CD14-positive monocyte (primary cell): ENCODE measurements around the gene CD276. TPM values are rescaled to one million over a fixed set of nuclear protein-coding genes. Genes with fewer than 3 reads are reported as not detected.

Experiments
- DNase-seq, 3 donors: peaks; one replicate each; pipeline ENCODE4 v3.0.0-alpha.2; 2011 to 2022
- H2AFZ ChIP-seq: 2 replicates; pipeline ENCODE4 v1.6.0; 2012; ENCODE audit warnings: mild to moderate bottlenecking, low read depth, low read length, inconsistent platforms; ENCODE audit not compliant: insufficient read depth, poor library complexity, severe bottlenecking
- H3K27ac ChIP-seq, 2 donors: 1 replicate in 1 of 2; 2 replicates in 1 of 2; pipeline ENCODE4 v1.5.1; 2012 to 2013; ENCODE audit warnings: low read length in 2 of 2, control low read depth in 1 of 2, inconsistent platforms in 1 of 2, low read depth in 1 of 2, mild to moderate bottlenecking in 1 of 2
- H3K27me3 ChIP-seq, 2 donors: one replicate each; pipeline versions ENCODE4 v1.6.0 to v1.6.1; 2011 to 2013; ENCODE audit warnings: low read length in 2 of 2; ENCODE audit not compliant: control insufficient read depth in 2 of 2, insufficient read depth in 2 of 2
- H3K36me3 ChIP-seq, 2 donors: replicated peaks in 1 of 2; 1 replicate in 1 of 2; 2 replicates in 1 of 2; pipeline versions ENCODE4 v1.5.1 to v1.6.1; 2012 to 2013; ENCODE audit warnings: low read length in 2 of 2, control low read depth in 1 of 2, inconsistent platforms in 1 of 2, mild to moderate bottlenecking in 1 of 2; ENCODE audit not compliant: insufficient read depth in 2 of 2, control insufficient read depth in 1 of 2
- H3K4me1 ChIP-seq, 2 donors: 1 replicate in 1 of 2; 2 replicates in 1 of 2; pipeline versions ENCODE4 v1.5.1 to v1.6.1; 2012 to 2013; ENCODE audit warnings: low read length in 2 of 2, control low read depth in 1 of 2, inconsistent platforms in 1 of 2, mild to moderate bottlenecking in 1 of 2, moderate library complexity in 1 of 2; ENCODE audit not compliant: insufficient read depth in 2 of 2, control insufficient read depth in 1 of 2
- H3K4me2 ChIP-seq: replicated peaks from 2 replicates; pipeline ENCODE3; 2012; ENCODE audit warnings: low read length, moderate library complexity, mild to moderate bottlenecking; ENCODE audit not compliant: poor library complexity, severe bottlenecking; ENCODE audit errors: extremely low read depth
- H3K4me3 ChIP-seq, 3 experiments: fragments of 200-600 bp in 1 of 3; sonication (generic) in 1 of 3; replicated peaks in 1 of 3; 1 replicate in 2 of 3; 2 replicates in 1 of 3; pipeline ENCODE4 v1.5.1; 2011 to 2013; ENCODE audit warnings: low read length in 3 of 3, mild to moderate bottlenecking in 3 of 3, control low read depth in 2 of 3, low read depth in 2 of 3, inconsistent platforms in 1 of 3, moderate library complexity in 1 of 3
- H3K79me2 ChIP-seq: 2 replicates; pipeline ENCODE4 v1.6.0; 2012; ENCODE audit warnings: mild to moderate bottlenecking, control low read depth, inconsistent platforms, low read length, moderate library complexity; ENCODE audit not compliant: insufficient read depth
- H3K9ac ChIP-seq: 2 replicates; pipeline ENCODE4 v1.6.0; 2017; ENCODE audit warnings: low read length, mild to moderate bottlenecking; ENCODE audit not compliant: insufficient read depth, poor library complexity, severe bottlenecking
- H3K9me3 ChIP-seq, 2 donors: replicated peaks in 1 of 2; 1 replicate in 1 of 2; 2 replicates in 1 of 2; pipeline versions ENCODE4 v1.5.1 to v1.6.1; 2012 to 2013; ENCODE audit warnings: low read length in 2 of 2, control low read depth in 1 of 2; ENCODE audit not compliant: control insufficient read depth in 1 of 2, insufficient read depth in 1 of 2
- H4K20me1 ChIP-seq: 2 replicates; pipeline ENCODE4 v1.6.0; 2012; ENCODE audit warnings: mild to moderate bottlenecking, low read length, control low read depth, moderate library complexity; ENCODE audit not compliant: insufficient read depth
- H3K27ac Mint-ChIP-seq, 7 donors: one replicate each; pipeline ENCODE4 v1.8.0; 2020; ENCODE audit warnings: mild to moderate bottlenecking in 7 of 7, mixed read lengths in 7 of 7, moderate library complexity in 6 of 7, inconsistent platforms in 2 of 7
- H3K27me3 Mint-ChIP-seq, 3 donors: one replicate each; pipeline ENCODE4 v1.8.0; 2021 to 2022; ENCODE audit warnings: low read depth in 3 of 3, mild to moderate bottlenecking in 3 of 3, mixed read lengths in 3 of 3, moderate library complexity in 3 of 3, inconsistent platforms in 1 of 3
- H3K36me3 Mint-ChIP-seq, 2 donors: one replicate each; pipeline ENCODE4 v1.8.0; 2020; ENCODE audit warnings: mixed read lengths in 2 of 2, inconsistent platforms in 1 of 2, mild to moderate bottlenecking in 1 of 2
- H3K4me1 Mint-ChIP-seq: one replicate; pipeline ENCODE4 v1.8.0; 2020; ENCODE audit warnings: mild to moderate bottlenecking, mixed read lengths
- H3K4me3 Mint-ChIP-seq, 2 donors: one replicate each; pipeline ENCODE4 v1.8.0; 2020; ENCODE audit warnings: mild to moderate bottlenecking in 2 of 2, mixed read lengths in 2 of 2, moderate library complexity in 1 of 2
- H3K9me3 Mint-ChIP-seq, 7 donors: one replicate each; pipeline ENCODE4 v1.8.0; 2020 to 2022; ENCODE audit warnings: mixed read lengths in 7 of 7, mild to moderate bottlenecking in 6 of 7, moderate library complexity in 6 of 7, inconsistent platforms in 2 of 7
- WGBS: methylation state at CpG from one replicate; pipeline ENCODE4 v1.1.5; 2013; ENCODE audit warnings: missing lambda C conversion rate; ENCODE audit not compliant: insufficient coverage; 5-methylcytosine and 5-hydroxymethylcytosine counted together
- intact Hi-C, 2 donors: fragments of 100-400 bp; cut with micrococcal nuclease; formaldehyde crosslinking; loops; one replicate each; pipeline versions ENCODE4 v1.15.0 to v1.15.1; 2023
- polyA plus RNA-seq, 3 donors: library from polyadenylated mRNA; depleted of rRNA in 1 of 3; unstranded in 2 of 3; stranded (reverse) in 1 of 3; fragments of 300-500 nt in 2 of 3; fragments of >200 nt in 1 of 3; fragmentation: Illumina TruSeq in 2 of 3; gene quantifications; 1 replicate in 2 of 3; 2 replicates in 1 of 3; pipeline ENCODE4 v1.2.3, GENCODE V29; 2012 to 2021
- TF ChIP-seq, protein P1 (sequence below): fragments of 200-600 bp; IDR thresholded peaks from one replicate; pipeline ENCODE4 v1.8.0; 2022; ENCODE audit warnings: antibody characterized with exemption, mild to moderate bottlenecking

Gene CD276
- polyA plus RNA-seq, 3 donors: 0.52 to 0.72 (median 0.64) TPM

DNA sequence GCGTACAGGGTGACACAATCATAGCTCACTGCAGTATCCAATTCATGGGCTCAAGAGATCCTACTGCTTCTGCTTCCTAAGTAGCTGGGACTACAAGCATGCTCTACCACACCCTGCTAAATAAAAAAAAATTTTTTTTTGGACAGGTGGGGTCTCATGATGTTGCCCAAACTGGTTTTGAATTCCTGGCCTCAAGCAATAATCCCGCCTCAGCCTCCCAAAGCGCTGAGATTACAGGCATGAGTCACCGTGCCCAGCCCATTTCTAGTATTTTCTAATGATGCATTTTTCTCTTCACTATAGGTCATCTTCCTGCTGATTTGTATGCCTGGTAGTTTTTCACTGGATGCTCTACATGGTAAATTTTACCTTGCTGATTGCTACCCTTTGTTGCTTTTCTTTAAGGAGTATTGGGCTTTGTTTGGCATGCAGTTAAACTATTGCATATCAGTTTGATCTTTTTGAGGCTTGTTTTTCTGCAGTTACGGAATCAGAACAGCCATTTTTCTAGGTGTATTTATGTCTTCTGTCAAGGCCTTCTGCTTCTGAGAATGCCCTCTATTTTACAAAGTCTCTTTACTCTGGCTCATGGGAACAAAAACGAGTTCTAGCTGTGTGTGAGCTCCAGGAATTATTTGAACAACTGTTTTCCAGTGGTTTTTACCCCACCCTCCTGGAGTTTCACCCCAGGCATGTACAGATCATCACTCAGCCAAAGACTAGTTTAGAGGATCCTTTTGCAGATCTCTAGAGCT is 36.7 kb upstream of the CD276 start:
- Mint-ChIP-seq H3K27me3 (peaks cover 0 to 3% (median 0%) of the 10 kb centered on the region in 3 donors), H3K27ac (peak overlapping the region in 2 of 7 donors; percentile 13 to 41), H3K9me3 (no peaks in the 10 kb centered on the region), H3K4me3 (no peak overlapping the region), H3K36me3 (no peaks in the 10 kb centered on the region), H3K4me1 (peaks cover 22% of the 10 kb centered on the region)
- no peak overlapping the region for H3K4me2 ChIP-seq
- H3K79me2 ChIP-seq: no peaks in the 10 kb centered on the region
- no peaks in the 10 kb centered on the region for H4K20me1 ChIP-seq
- no peaks in the 10 kb centered on the region for H3K36me3 ChIP-seq
- H3K9me3 ChIP-seq: no peaks in the 10 kb centered on the region
- no peak overlapping the region for H3K27ac ChIP-seq
- H3K27me3 ChIP-seq: no peaks in the 10 kb centered on the region
- H3K4me1 ChIP-seq: peaks cover 16 to 20% of the 10 kb centered on the region in 2 donors
- no peak overlapping the region for H2AFZ ChIP-seq
- H3K4me3 ChIP-seq: no peak overlapping the region
- WGBS: 96% methylated on average over 3 of the region's 6 CpGs
- TF ChIP-seq, protein P1, sequence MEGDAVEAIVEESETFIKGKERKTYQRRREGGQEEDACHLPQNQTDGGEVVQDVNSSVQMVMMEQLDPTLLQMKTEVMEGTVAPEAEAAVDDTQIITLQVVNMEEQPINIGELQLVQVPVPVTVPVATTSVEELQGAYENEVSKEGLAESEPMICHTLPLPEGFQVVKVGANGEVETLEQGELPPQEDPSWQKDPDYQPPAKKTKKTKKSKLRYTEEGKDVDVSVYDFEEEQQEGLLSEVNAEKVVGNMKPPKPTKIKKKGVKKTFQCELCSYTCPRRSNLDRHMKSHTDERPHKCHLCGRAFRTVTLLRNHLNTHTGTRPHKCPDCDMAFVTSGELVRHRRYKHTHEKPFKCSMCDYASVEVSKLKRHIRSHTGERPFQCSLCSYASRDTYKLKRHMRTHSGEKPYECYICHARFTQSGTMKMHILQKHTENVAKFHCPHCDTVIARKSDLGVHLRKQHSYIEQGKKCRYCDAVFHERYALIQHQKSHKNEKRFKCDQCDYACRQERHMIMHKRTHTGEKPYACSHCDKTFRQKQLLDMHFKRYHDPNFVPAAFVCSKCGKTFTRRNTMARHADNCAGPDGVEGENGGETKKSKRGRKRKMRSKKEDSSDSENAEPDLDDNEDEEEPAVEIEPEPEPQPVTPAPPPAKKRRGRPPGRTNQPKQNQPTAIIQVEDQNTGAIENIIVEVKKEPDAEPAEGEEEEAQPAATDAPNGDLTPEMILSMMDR: no peak
- no peak for DNase-seq
- no peak overlapping the region for H3K9ac ChIP-seq
- intact Hi-C loops: no loop called here

DNA sequence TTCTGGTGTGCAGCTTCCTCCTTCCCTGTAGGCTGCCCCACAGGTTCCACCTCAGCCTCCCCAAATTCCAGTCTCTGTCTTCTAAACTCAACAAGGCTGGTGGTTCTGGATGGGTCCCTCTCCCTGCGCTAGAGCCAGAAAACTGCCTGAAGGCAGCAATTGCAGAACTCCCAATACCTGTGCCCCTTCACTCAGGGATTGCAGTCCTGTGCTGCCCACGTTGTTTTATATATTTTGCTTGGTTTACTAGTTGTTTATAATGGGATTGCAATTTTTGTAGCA is 36.2 kb upstream of the CD276 start:
- Histone ChIP-seq H4K20me1 (no peaks in the 10 kb centered on the region), H3K9ac (no peak overlapping the region), H3K4me2 (no peak overlapping the region), H3K27me3 (no peaks in the 10 kb centered on the region), H3K9me3 (no peaks in the 10 kb centered on the region), H3K36me3 (no peaks in the 10 kb centered on the region), H3K4me1 (peaks cover 16 to 20% of the 10 kb centered on the region in 2 donors), H3K27ac (no peak overlapping the region), H3K79me2 (no peaks in the 10 kb centered on the region), H2AFZ (no peak overlapping the region), H3K4me3 (no peak overlapping the region)
- TF ChIP-seq, protein P1: no peak
- no CpG with 5 or more reads among the region's 2 CpGs for WGBS
- Mint-ChIP-seq H3K4me3 (no peak overlapping the region), H3K36me3 (no peaks in the 10 kb centered on the region), H3K27me3 (peaks cover 0 to 3% (median 0%) of the 10 kb centered on the region in 3 donors), H3K4me1 (peaks cover 22% of the 10 kb centered on the region), H3K27ac (no peak overlapping the region), H3K9me3 (no peaks in the 10 kb centered on the region)
- DNase-seq: no peak
- intact Hi-C loops: no loop called here
